AML-193 (cell line): ENCODE data around the gene SMIM12.
A peak's percentile ranks its signal among the peaks of the same experiment; 100 is the strongest.

Experiments used
- DNase-seq, 2 experiments: peaks; one replicate each; lab custom pipeline; 2025; lab: John Stamatoyannopoulos, UW

Gene SMIM12

GRCh38 chr1:34859446-34860200 is at the start of gene SMIM12:
Gene SMIM12, minus strand, starts transcription at chr1:34859749. Its CDS starts 3,772 bp downstream, at chr1:34855977.
- peak; percentile 87 to 92 for DNase-seq

GRCh38 chr1:34908369-34908768 is 48.8 kb upstream of the SMIM12 start:
- no peak for DNase-seq

GRCh38 chr1:34907487-34908090 is 48.0 kb upstream of the SMIM12 start:
- DNase-seq = no peak

GRCh38 chr1:34906756-34907155 is 47.2 kb upstream of the SMIM12 start:
- DNase-seq = no peak

- no peak for DNase-seq
Observed at GRCh38 chr1:34906222-34906621, 46.7 kb upstream of the SMIM12 start.

- DNase-seq = no peak
Observed at GRCh38 chr1:34905098-34905459, 45.5 kb upstream of the SMIM12 start.

GRCh38 chr1:34904236-34905097 is 44.9 kb upstream of the SMIM12 start:
- DNase-seq = no peak

GRCh38 chr1:34901919-34902318 is 42.4 kb upstream of the SMIM12 start:
- no peak for DNase-seq

- DNase-seq = no peak
Observed at GRCh38 chr1:34900775-34901502, 41.4 kb upstream of the SMIM12 start.

- no peak for DNase-seq
Observed at GRCh38 chr1:34899906-34900305, 40.4 kb upstream of the SMIM12 start.

- no peak for DNase-seq
Observed at GRCh38 chr1:34899471-34899870, 39.9 kb upstream of the SMIM12 start.

- DNase-seq = no peak
Observed at GRCh38 chr1:34898330-34898761, 38.8 kb upstream of the SMIM12 start.

- peak in 1 of 2 experiments; percentile 7 for DNase-seq
Observed at GRCh38 chr1:34896612-34897011, 37.1 kb upstream of the SMIM12 start.

GRCh38 chr1:34889705-34890104 is 30.2 kb upstream of the SMIM12 start:
- no peak for DNase-seq

- DNase-seq = no peak
Observed at GRCh38 chr1:34887593-34887992, 28.0 kb upstream of the SMIM12 start.

GRCh38 chr1:34885405-34886247 is 26.1 kb upstream of the SMIM12 start:
- no peak for DNase-seq

GRCh38 chr1:34884961-34885360 is 25.4 kb upstream of the SMIM12 start:
- DNase-seq = no peak

GRCh38 chr1:34884536-34884935 is 25.0 kb upstream of the SMIM12 start:
- DNase-seq = no peak

GRCh38 chr1:34879230-34879629 is 19.7 kb upstream of the SMIM12 start:
- no peak for DNase-seq

GRCh38 chr1:34876406-34876805 is 16.9 kb upstream of the SMIM12 start:
- no peak for DNase-seq

- DNase-seq = no peak
Observed at GRCh38 chr1:34874296-34874952, 14.9 kb upstream of the SMIM12 start.
